Parathyroid adenoma (tissue), 2 donors: ENCODE results near the gene AJAP1.

ENCODE experiments used
- H2AFZ ChIP-seq: fragments of 300-600 bp; sonication (generic); one replicate; pipeline ENCODE4 v1.7.0; 2017; ENCODE audit warnings: antibody characterized with exemption, mild to moderate bottlenecking
- H3K27ac ChIP-seq: fragments of 300-600 bp; sonication (generic); one replicate; pipeline ENCODE4 v1.7.0; 2017
- H3K27me3 ChIP-seq: fragments of 300-600 bp; sonication (generic); one replicate; pipeline ENCODE4 v1.7.0; 2017; ENCODE audit warnings: low read length; ENCODE audit not compliant: control insufficient read depth, insufficient read depth
- H3K36me3 ChIP-seq: fragments of 300-600 bp; sonication (generic); one replicate; pipeline ENCODE4 v1.7.0; 2017; ENCODE audit warnings: low read length; ENCODE audit not compliant: control insufficient read depth, insufficient read depth
- H3K4me1 ChIP-seq: fragments of 300-600 bp; sonication (generic); one replicate; pipeline ENCODE4 v1.7.0; 2017; ENCODE audit warnings: control low read depth
- H3K4me2 ChIP-seq: fragments of 300-600 bp; sonication (generic); one replicate; pipeline ENCODE4 v1.7.0; 2017; ENCODE audit warnings: low read length
- H3K4me3 ChIP-seq: fragments of 300-600 bp; sonication (generic); one replicate; pipeline ENCODE4 v1.7.0; 2017; ENCODE audit warnings: low read depth, low read length
- H3K79me2 ChIP-seq: fragments of 300-600 bp; sonication (generic); one replicate; pipeline ENCODE4 v1.7.0; 2017; ENCODE audit warnings: control low read depth
- H3K9ac ChIP-seq: fragments of 300-600 bp; sonication (generic); one replicate; pipeline ENCODE4 v1.7.0; 2017; ENCODE audit warnings: mild to moderate bottlenecking
- H3K9me3 ChIP-seq: fragments of 300-600 bp; sonication (generic); one replicate; pipeline ENCODE4 v1.7.0; 2017; ENCODE audit warnings: low read length; ENCODE audit not compliant: control insufficient read depth
- TF ChIP-seq, protein P1 (sequence below): fragments of 300-600 bp; sonication (generic); IDR thresholded peaks from one replicate; pipeline ENCODE4 v1.7.0; 2017; ENCODE audit warnings: antibody characterized with exemption, mild to moderate bottlenecking
- donor health status: primary hyperparathyroidism.

Gene AJAP1

DNA sequence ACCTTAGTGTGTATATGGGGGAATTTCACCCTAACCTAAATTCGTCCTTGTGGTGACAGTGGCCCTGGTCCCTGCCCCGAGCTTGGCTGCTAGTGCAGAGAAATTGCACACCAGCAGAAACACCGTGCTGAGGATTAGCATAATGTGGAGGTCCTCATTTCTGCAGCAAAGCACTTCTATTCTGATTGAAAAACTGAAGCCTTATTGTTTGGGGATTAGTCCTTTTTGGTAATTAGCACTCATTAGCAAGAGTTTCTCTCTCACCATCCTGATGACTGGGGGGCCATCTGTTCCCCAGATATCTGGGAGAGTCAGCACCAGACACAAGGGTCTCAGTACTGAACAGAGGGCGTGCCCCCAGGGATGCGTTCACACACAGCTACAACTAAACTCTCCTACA lies 55.2 kb downstream of the AJAP1 start:
- no peak overlapping the region for H3K9ac ChIP-seq
- H3K36me3 ChIP-seq = no peaks in the 10 kb centered on the region
- H3K27me3 ChIP-seq = no peaks in the 10 kb centered on the region
- H3K4me3 ChIP-seq = no peak overlapping the region
- no peak overlapping the region for H3K4me2 ChIP-seq
- no peak overlapping the region for H3K27ac ChIP-seq
- TF ChIP-seq, protein P1, sequence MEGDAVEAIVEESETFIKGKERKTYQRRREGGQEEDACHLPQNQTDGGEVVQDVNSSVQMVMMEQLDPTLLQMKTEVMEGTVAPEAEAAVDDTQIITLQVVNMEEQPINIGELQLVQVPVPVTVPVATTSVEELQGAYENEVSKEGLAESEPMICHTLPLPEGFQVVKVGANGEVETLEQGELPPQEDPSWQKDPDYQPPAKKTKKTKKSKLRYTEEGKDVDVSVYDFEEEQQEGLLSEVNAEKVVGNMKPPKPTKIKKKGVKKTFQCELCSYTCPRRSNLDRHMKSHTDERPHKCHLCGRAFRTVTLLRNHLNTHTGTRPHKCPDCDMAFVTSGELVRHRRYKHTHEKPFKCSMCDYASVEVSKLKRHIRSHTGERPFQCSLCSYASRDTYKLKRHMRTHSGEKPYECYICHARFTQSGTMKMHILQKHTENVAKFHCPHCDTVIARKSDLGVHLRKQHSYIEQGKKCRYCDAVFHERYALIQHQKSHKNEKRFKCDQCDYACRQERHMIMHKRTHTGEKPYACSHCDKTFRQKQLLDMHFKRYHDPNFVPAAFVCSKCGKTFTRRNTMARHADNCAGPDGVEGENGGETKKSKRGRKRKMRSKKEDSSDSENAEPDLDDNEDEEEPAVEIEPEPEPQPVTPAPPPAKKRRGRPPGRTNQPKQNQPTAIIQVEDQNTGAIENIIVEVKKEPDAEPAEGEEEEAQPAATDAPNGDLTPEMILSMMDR = no peak
- H2AFZ ChIP-seq = no peak overlapping the region
- H3K4me1 ChIP-seq = no peaks in the 10 kb centered on the region
- H3K9me3 ChIP-seq = no peaks in the 10 kb centered on the region
- no peaks in the 10 kb centered on the region for H3K79me2 ChIP-seq

DNA sequence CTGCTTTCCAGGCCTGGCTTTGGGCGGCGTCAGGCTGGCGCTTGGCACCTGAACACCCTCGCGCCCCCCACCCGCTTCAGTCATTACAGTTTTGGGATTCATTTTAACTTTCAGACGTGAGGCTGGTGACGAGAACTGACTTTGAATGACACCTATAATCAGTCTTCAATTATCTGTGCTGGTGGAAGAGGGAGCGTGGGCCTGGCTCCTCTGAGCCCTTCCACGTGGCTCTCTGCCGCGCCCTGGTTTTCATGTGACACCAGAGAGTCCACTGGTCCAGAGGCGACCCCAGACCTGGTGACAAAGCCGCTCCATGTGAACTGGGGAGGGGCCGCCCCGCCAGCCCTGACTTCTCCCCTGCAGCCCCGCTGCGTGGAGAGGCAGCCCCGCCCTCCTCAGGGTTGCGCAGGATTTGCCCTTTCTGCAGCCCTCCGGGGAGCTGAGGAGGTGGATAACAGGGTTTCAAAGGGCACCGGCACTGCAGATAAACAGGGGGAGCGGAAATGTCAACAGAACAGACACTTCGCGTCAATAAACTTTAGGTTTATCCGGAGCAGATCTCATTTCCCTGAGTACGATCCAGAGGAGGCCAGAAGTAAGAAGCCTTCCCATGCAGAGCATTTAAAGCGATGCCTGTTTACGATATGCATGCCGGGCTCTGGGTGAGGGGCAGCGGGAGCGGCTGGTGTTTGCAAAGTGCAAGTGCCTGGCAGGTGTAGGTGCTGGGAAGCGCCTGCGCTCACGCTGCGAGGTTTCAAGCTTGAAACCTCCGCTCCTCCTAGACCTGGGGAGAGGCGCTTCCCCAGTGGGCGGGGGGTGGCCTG lies 56.4 kb downstream of the AJAP1 start:
- H2AFZ ChIP-seq = no peak overlapping the region
- H3K4me3 ChIP-seq = no peak overlapping the region
- no peaks in the 10 kb centered on the region for H3K4me1 ChIP-seq
- H3K9ac ChIP-seq = no peak overlapping the region
- TF ChIP-seq, protein P1 = no peak
- H3K9me3 ChIP-seq = no peaks in the 10 kb centered on the region
- no peaks in the 10 kb centered on the region for H3K36me3 ChIP-seq
- no peak overlapping the region for H3K27ac ChIP-seq
- no peak overlapping the region for H3K4me2 ChIP-seq
- H3K27me3 ChIP-seq = no peaks in the 10 kb centered on the region
- no peaks in the 10 kb centered on the region for H3K79me2 ChIP-seq

DNA sequence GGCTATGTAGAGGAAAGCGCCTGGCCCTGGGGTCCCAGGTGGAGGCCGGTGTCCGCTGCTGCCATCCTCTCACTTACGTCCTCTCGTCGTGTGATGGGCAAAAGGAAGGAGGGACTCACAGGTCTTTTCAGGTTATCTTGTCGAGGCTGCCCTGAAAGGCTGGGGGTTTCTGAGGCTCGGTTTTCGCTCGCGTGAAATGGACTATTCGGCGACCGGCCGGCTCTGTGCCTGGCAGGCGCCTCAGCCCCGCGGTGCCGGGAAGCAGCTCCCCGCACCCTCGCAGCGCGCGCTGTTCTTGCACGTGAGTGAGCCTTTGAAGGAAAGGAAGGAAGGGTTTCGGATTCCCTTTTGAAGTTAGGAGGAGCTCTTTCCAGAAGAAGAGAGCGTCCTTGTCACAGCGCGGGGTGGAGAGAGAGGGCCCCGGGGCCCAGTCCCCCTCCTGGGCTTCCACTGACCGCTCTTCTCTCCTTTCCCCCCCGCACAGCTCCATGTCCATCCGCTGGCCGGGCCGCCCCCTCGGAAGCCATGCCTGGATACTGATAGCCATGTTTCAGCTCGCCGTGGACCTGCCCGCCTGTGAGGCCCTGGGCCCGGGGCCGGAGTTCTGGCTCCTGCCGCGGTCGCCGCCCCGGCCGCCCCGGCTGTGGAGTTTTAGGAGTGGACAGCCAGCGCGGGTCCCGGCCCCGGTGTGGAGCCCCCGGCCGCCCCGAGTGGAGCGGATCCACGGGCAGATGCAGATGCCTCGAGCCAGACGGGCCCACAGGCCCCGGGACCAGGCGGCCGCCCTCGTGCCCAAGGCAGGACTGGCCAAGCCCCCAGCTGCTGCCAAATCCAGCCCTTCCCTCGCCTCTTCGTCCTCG lies 57.2 kb downstream of the AJAP1 start:
- Histone ChIP-seq H3K9me3 (no peaks in the 10 kb centered on the region), H3K4me3 (no peak overlapping the region), H3K4me2 (no peak overlapping the region), H3K9ac (no peak overlapping the region), H3K4me1 (no peaks in the 10 kb centered on the region), H3K27ac (no peak overlapping the region), H3K27me3 (no peaks in the 10 kb centered on the region), H2AFZ (no peak overlapping the region), H3K79me2 (peaks cover 4% of the 10 kb centered on the region), H3K36me3 (no peaks in the 10 kb centered on the region)
- TF ChIP-seq, protein P1 = no peak

DNA sequence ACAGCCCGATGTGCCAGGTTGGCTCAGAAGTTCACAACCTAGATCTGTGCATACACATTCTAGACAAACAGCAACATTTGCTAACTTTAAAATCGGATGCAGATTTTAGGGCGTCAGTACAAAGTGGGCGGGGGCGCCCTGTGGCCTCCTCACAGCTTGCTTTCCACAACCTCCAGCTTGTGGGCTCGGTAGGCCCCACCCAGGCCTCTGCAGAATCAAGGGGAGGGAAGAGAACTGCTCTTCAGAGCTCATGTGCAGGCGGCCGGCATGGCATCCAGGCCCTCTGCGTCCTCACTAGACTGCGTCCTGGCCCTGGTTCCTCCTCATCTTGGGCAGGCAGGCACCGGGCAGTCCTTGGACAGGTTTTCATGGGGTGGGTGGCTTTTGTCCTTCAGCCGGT lies 59.3 kb downstream of the AJAP1 start:
- H3K4me3 ChIP-seq = no peak overlapping the region
- no peaks in the 10 kb centered on the region for H3K4me1 ChIP-seq
- H3K4me2 ChIP-seq = no peak overlapping the region
- H3K27me3 ChIP-seq = no peaks in the 10 kb centered on the region
- no peaks in the 10 kb centered on the region for H3K9me3 ChIP-seq
- H2AFZ ChIP-seq = no peak overlapping the region
- H3K79me2 ChIP-seq = peaks cover 4% of the 10 kb centered on the region
- no peak overlapping the region for H3K27ac ChIP-seq
- no peaks in the 10 kb centered on the region for H3K36me3 ChIP-seq
- no peak overlapping the region for H3K9ac ChIP-seq
- TF ChIP-seq, protein P1 = no peak
